HG03442 (cell line): Measurements from ENCODE around the gene CGB3.
"Not testable (repeated sequence)": the region's sequence is repeated elsewhere in the genome, so short reads cannot be mapped to it uniquely, and the experiment has no call there.

Experiments used
- ATAC-seq: cut with Tn5 transposase; IDR thresholded peaks from one replicate; pipeline ENCODE4 v1.9.1; 2021; ENCODE audit warnings: mild to moderate bottlenecking, moderate library complexity; ENCODE audit not compliant: unreplicated experiment

CGB3 gene

DNA sequence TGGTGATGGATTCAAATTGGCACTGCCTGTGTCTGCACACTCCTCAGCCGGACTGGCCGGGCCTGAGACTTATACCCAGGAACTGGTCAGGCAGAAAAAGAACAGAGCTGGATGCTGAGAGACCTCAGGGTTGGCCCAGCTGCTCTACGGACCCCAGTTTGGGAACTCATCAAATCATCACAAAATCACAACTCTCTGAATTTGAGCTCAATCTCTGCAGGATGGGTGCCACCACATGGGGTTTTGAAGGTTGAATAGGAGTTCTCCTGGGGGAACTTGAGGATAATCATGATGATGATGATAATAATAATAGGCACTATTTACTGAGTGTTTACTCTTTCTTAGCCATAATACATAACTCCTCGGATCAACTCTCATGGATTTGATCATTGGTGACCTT lies 18.5 kb upstream of the CGB3 start:
- ATAC-seq, result not testable (repeated sequence)

DNA sequence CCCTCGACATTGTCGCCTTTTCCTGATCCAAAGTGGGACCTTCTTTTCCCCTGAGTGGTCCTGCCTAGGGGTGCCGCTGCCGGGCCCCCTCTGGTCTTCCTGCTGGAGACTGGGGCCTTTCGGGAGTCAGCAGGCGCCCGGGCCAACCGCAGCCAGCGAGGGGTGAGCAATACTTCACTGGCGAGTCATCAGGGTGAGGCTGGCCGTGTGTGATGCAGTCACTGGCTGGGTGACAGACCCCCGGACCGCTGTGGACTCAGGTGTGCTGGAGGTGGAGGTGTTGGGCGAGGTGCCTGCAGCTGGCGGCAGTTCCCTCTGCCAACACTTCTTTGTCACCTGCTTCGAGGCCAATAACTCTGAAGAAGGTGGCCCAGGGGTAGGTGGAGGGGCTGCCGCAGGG lies 18.0 kb upstream of the CGB3 start:
- no peak for ATAC-seq

DNA sequence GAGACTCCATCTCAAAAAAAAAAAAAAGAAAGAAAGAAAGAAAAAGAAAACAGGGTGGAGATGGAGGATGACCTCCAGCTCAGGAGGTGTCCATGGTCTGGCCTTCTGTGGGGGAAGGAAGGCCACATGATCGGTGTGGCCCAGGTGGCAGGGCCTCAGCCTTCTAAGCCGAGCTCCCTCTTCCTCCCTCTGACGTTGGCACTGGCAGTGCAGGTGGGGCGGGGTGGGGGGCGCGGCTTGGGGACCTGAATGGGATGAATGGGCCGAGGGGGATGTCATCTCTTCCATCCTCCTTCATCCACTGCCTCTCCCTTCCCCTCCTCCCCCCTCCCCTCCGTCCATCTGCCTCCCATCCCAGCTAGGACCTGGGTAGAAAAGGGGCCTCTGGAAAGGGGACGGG lies 15.6 kb upstream of the CGB3 start:
- not testable (repeated sequence) for ATAC-seq

DNA sequence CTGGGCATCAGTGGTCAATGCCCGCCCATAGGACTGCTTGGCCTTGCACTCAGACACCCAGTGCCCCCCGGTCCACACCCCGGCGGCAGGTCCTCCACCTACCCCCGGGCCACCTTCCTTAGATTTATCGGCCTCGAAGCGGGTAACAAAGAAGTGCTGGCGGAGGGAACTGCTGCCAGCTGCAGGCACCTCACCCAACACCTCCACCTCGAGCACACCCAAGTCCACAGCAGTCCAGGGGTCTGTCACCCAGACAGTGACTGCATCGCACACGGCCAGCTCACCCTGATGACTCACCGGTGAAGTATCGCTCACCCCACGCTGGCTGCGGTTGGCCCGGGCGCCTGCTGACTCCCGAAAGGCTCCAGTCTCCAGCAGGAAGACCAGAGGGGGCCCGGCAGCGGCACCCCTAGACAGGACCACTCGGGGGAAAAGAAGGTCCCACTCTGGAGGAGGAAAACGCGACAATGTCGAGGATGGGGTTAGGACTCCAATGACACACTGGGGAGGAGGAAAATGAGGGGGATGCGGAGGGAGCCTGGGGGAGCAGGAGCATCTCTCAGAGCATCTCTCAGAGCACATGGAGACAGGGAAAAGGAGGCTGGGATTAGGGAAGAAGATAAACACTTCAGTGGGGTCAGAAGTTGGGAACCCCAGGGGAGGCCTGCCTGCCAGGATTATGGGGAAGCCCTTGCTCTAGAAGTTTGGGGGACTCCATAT lies 14.6 kb upstream of the CGB3 start:
- ATAC-seq, result not testable (repeated sequence)

DNA sequence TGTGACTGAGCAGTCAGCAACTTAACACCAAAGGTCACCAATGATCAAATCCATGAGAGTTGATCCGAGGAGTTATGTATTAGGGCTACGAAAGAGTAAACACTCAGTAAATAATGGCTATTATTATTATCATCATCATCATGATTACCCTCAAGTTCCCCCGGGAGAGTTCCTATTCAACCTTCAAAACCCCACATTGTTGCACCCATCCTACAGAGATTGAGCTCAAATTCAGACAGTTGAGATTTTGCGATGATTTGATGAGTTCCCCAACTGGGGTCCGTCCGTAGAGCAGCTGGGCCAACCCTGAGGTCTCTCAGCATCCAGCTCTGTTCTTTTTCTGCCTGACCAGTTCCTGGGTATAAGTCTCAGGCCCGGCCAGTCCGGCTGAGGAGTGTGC lies 14.0 kb upstream of the CGB3 start:
- ATAC-seq, result not testable (repeated sequence)

DNA sequence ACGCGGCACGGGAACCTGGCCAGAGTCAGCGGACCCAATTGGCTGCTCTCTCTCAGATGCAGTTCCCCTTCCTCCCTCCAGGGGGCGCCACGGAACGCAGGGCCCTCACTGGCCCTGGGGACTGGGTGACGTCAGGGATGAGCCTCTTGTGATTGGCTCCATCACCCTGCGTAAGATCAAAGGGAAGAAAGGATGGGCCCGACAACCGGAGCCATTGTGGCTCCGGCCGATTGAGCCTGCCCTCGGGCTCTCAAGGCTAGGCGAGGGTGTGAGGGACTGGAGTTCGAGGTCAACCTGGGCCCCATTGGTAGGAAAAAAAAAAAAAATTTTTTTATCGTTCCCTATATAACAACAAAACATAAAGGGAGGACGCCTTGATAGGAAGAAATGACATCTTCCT lies 12.7 kb upstream of the CGB3 start, which contains the start of gene CGB1:
Gene CGB1 (minus strand): TSS at position 81 of the 400 bp plus-strand sequence. CDS start 184 bp downstream, outside the sequence.
- not testable (repeated sequence) for ATAC-seq

DNA sequence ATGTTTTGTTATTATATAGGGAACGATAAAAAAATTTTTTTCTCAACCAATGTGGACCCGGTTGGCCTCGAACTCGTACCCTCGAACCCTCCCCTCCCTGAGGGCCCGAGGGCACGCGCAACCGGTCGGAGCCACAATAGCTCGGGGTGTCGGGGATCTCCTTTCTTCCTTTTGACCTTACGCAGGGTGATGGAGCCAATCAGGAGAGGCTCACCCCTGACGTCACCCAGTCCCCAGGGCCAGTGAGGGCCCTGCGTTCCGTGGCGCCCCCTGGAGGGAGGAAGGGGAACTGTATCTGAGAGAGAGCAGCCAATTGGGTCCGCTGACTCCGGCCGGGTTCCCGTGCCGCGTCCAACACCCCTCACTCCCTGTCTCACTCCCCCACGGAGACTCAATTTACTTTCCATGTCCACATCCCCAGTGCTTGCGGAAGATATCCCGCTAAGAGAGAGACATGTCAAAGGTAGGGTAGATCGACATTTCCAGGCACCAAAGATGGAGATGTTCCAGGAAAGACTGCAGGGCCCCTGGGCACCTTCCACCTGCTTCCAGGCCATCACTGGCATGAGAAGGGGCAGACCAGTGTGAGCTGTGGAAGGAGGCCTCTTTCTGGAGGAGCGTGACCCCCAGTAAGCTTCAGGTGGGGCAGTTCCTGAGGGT lies 7.6 kb upstream of the CGB3 start, which contains the start of gene CGB2:
Gene CGB2 (plus strand): TSS at position 249 of the 660 bp plus-strand sequence. CDS start 206 bp downstream, at position 455.
- not testable (repeated sequence) for ATAC-seq

DNA sequence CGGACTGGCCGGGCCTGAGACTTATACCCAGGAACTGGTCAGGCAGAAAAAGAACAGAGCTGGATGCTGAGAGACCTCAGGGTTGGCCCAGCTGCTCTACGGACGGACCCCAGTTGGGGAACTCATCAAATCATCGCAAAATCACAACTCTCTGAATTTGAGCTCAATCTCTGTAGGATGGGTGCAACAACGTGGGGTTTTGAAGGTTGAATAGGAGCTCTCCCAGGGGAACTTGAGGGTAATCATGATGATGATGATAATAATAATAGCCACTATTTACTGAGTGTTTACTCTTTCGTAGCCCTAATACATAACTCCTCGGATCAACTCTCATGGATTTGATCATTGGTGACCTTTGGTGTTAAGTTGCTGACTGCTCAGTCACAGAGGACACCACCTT lies 6.2 kb upstream of the CGB3 start:
- ATAC-seq, result not testable (repeated sequence)

DNA sequence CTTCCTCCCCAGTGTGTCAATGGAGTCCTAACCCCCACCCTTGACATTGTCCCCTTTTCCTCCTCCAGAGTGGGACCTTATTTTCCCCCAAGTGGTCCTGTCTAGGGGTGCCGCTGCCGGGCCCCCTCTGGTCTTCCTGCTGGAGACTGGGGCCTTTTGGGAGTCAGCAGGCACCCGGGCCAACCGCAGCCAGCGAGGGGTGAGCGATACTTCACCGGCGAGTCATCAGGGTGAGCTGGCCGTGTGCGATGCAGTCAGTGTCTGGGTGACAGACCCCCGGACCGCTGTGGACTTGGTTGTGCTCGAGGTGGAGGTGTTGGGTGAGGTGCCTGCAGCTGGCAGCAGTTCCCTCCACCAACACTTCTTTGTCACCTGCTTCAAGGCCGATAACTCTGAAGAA lies 5.6 kb upstream of the CGB3 start:
- not testable (repeated sequence) for ATAC-seq

DNA sequence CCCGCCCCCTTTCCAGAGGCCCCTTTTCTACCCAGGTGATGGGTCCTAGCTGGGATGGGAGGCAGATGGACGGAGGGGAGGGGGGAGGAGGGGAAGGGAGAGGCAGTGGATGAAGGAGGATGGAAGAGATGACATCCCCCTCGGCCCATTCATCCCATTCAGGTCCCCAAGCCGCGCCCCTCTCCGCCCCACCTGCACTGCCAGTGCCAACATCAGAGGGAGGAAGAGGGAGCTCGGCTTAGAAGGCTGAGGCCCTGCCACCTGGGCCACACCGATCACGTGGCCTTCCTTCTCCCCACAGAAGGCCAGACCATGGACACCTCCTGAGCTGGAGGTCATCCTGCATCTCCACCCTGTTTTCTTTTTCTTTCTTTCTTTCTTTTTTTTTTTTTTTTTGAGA lies 4.6 kb upstream of the CGB3 start:
- not testable (repeated sequence) for ATAC-seq

DNA sequence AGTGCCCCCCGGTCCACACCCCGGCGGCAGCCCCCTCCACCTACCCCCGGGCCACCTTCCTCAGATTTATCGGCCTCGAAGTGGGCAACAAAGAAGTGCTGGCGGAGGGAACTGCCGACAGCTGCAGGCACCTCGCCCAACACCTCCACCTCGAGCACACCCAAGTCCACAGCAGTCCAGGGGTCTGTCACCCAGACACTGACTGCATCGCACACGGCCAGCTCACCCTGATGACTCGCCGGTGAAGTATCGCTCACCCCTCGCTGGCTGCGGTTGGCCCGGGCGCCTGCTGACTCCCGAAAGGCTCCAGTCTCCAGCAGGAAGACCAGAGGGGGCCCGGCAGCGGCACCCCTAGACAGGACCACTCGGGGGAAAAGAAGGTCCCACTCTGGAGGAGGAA lies 1.5 kb upstream of the CGB3 start:
- not testable (repeated sequence) for ATAC-seq

DNA sequence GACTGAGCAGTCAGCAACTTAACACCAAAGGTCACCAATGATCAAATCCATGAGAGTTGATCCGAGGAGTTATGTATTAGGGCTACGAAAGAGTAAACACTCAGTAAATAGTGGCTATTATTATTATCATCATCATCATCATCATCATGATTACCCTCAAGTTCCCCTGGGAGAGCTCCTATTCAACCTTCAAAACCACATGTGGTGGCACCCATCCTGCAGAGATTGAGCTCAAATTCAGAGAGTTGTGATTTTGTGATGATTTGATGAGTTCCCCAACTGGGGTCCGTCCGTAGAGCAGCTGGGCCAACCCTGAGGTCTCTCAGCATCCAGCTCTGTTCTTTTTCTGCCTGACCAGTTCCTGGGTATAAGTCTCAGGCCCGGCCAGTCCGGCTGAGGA lies 955 bp upstream of the CGB3 start:
- not testable (repeated sequence) for ATAC-seq

DNA sequence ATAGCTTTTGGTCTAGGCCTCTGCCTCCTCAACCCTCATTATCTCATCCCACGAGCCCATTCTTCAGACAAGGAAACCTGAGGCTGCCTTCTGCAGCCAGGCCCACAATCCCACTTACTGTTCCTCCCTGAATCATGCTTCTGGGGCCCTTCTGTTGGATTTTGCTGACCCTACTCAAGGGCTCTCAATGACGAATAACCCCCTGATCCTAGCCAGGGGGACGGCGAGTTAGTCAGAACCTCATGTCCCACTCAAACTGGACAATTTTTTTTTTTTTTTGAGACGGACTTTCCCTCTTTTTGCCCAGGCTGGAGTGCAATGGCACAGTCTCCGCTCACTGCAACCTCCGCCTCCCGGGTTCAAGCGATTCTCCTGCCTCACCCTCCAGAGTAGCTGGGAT lies 2.0 kb downstream of the CGB3 start:
- no peak for ATAC-seq

DNA sequence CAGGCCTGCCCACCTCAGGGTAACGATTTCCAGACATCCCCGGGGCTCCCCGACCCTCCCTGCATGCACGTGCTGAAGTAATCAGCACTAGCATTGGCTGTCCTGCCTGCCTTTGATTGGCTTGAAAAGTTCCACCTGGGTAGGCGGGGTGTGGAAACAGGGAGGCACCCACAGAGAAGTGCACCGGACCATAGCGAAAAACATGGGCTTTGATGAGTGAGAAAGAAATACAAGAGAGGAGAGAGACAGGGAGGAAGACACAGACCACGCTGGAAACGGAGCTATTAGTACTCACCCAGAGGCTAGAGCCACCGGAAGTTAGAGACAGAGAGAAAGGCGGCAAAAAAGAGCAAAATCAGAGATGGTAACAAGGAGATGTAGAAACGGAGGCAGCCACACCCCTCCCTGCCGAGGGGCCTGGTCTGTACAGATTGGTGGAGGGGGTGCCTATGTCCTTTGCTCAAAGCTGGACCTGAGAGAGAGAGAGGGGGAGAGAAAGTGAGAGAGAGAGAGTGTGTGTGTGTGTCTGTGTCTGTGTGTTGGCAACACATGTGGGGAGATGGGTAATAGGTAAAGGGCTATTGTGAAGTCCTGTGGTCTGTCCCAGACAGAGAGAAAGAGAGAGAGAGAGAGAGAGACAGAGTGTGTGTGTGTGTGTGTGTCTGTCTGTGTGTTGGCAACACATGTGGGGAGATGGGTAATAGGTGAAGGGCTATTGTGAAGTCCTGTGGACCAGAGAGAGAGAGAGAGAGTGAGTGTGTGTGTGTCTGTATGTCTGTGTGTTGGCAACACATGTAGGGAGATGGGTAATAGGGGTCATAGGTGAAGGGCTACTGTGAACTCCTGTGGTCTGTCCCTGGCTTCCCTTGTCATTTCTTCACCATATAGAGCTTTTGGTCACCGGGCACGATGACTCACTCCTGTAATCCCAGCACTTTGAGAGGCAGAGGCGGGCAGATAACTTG lies 2.9 kb downstream of the CGB3 start:
- no peak for ATAC-seq

DNA sequence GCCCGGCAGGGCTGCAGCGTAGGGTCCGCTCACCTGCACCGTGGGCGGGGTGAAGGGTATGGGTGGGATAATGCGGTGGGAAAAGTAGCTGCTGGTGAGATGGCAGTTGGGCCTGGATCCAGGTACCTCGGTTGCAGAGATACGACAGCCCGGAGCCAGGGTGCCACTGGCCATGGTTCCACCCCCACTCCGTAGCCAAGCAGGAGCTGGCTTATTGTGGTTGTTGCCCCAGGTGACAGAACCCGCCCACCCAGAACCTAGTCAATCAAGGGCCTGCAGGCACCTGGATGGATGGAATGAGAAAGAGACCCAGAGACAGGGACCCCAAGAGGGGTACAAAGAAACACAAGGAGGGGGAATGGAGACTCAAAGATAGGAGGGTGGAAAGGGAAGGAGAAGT lies 3.8 kb downstream of the CGB3 start:
- ATAC-seq, result no peak

DNA sequence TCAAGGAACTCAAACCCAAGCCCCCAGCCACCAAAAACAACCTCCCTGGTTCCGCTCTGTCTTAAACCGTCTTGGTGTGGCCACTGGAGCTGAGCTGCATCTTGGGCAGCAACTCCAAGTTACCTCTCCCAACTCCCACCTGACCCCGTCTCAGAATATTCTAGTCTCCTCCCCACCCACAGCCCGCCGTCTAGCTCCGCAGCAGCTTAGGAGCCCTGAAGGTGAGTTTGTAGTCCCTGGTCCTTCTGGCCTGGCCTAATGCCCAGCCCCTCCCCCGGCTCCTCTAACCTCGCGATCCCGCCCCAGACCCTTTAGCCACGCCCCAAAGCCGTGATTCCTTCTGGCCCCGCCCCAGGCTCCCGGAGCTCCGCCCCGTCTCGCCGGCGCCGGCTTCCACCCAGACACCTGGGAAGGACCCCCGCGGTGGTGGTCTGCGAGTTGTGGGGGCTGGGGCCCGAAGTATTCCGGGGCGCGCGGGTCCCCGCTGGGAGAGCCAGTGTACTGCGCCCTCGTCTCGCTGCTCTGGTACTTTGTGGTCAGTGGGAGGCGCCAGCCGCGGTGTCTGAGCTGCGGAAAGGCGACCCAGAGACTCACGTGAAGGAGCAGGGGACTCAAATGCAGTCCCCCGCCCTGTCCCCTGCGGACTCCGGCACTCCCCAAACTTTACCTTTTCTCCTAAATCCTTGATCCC lies 4.7 kb downstream of the CGB3 start:
- ATAC-seq, result no peak

DNA sequence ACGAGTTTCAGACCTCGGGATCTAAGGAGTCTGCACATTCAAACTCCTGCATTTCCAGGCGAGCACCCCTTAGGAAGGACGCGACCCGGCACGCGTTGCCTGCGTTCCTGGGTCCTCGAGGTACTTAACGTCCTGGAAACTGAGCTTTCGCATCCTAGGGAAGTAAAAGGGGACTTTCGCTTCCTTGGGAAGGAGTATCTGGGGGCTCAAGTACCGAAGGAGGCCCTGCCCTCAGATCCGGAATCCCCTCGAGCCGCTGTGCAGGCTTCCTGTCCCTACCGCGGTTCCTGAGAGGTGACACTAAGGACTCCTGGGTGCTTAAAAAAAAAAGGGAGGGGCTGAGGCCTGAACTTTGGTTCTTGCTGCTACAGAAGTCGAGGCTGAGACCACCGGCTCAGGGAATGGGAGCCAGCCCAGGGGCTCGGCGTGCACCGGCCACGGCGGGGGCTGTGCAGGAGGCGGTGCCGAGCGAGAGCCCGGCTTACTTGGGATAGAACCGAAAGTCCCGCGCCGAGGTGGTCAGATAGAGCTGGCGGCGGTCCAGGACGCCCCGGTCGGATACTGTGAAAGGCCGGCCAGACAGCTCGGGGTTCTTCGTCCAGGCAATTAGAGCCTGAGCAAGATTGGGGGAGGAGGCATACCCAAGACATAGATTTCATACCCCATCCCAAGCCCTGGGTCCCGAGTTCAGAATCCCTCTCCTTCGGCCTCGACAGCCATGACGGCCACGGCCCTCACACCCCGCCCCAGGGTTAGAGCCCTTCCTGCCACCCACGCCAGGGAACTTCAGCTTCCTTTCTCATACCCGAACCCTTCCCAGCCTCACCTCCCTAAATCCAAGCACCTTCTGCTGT lies 5.5 kb downstream of the CGB3 start:
- not testable (repeated sequence) for ATAC-seq

DNA sequence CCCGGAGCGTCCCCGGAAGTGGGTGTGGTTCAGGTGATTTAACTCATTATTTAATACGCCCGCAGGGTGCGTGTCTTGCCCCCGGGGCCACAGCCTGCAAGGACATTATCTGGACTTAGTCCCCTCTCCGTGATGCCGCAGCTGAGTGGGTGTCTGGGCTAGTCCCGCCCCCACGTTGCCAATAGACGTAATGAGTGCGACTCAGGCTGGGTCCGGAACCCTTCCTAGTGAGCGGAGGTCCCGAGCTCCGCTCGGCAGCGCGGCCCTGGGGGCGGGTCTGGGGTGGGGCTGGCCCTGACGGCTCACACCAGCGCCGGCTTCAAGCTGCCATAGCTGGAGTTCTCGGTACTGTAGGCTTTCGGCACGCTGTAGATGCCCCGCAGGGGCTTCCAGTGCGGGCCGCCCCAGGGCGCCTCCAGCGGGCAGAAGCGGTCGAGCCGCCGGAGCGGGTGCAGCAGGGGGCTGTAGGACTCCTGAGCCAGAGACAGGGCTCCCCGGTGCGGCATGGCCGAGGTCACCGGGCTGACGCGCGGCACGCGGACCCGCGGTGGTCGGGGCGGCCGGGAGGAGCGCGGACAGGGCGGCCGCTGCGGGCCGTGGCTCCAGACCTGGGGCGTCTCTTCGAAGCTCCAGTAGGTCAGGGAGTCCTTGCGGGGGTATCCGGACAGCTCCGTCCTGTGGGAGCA lies 6.3 kb downstream of the CGB3 start:
- ATAC-seq, result no peak

DNA sequence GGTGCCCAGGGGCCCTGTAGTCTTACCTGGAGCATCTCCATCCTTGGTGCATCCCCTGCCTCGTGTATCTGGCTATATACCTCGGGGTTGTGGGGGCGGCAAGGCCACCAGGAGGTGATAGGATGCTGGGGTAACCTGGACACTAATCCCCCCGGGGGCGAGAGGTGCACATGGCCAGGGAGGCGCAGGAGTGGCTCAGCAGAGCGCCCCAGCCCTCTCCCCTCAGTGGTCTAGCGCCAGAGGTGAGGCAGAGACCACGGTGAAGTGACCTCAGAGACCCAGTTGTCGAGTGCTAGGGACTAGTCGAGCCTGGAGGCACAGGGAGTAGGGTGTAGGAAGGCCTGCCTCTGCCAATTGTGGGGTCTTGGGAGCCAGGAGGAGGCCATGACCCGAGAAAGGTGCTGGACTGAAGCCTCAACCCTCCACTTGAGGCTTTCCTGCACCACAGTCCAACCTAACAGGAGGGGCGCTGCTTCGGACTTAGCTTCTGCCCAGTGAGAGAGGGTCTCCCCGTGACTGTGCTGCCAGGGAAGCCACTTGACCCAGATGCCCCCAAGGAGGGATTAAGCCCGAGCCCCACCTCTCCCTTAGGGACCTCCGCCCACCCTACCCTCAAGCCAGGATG lies 7.0 kb downstream of the CGB3 start, which contains the start of gene LHB:
Gene LHB (minus strand): TSS at position 51 of the 625 bp plus-strand sequence. CDS start 10 bp downstream, at position 41.
- ATAC-seq, result no peak
